ENCODE data around the gene COMMD2. TPM values are rescaled to one million over a fixed set of nuclear protein-coding genes. Genes with fewer than 3 reads are reported as not detected.

COMMD2 gene
- total RNA-seq, 2 donors from 2014 or later: 35.3 to 40.6 TPM

- no peaks in the 10 kb centered on the region for H3K9me3 Mint-ChIP-seq
- no peak overlapping the region for H3K4me3 Mint-ChIP-seq
- DNase-seq: no peak
- H3K4me1 Mint-ChIP-seq (ENCODE audit: low read depth): no peaks in the 10 kb centered on the region
- no peak for ATAC-seq (replicated peaks in 1 of 2)
- peaks cover 0 to 1% of the 10 kb centered on the region in 2 donors for H3K36me3 Mint-ChIP-seq (ENCODE audit: insufficient read depth in 2 of 2)
- H3K27ac Mint-ChIP-seq: no peak overlapping the region
- H3K27me3 Mint-ChIP-seq (ENCODE audit: low read depth): no peaks in the 10 kb centered on the region
Measured at GRCh38 chr3:149715247-149715646, 37.0 kb downstream of the COMMD2 start.

- DNase-seq: no peak
- no peaks in the 10 kb centered on the region for H3K27me3 Mint-ChIP-seq (ENCODE audit: low read depth)
- ATAC-seq (replicated peaks in 1 of 2): no peak
- no peak overlapping the region for H3K4me3 Mint-ChIP-seq
- no peak overlapping the region for H3K27ac Mint-ChIP-seq
- H3K9me3 Mint-ChIP-seq: no peaks in the 10 kb centered on the region
- no peaks in the 10 kb centered on the region for H3K4me1 Mint-ChIP-seq (ENCODE audit: low read depth)
- H3K36me3 Mint-ChIP-seq (ENCODE audit: insufficient read depth in 2 of 2): no peaks in the 10 kb centered on the region
Measured at GRCh38 chr3:149713730-149714654, 38.3 kb downstream of the COMMD2 start.

GRCh38 chr3:149706905-149707304 lies 45.4 kb downstream of the COMMD2 start:
- peaks cover 16% of the 10 kb centered on the region for H3K4me1 Mint-ChIP-seq (ENCODE audit: low read depth)
- H3K27ac Mint-ChIP-seq: no peak overlapping the region
- no peak overlapping the region for H3K4me3 Mint-ChIP-seq
- H3K9me3 Mint-ChIP-seq: no peaks in the 10 kb centered on the region
- no peaks in the 10 kb centered on the region for H3K27me3 Mint-ChIP-seq (ENCODE audit: low read depth)
- no peak for DNase-seq
- no peaks in the 10 kb centered on the region for H3K36me3 Mint-ChIP-seq (ENCODE audit: insufficient read depth in 2 of 2)
- ATAC-seq (replicated peaks in 1 of 2): no peak

DNA sequence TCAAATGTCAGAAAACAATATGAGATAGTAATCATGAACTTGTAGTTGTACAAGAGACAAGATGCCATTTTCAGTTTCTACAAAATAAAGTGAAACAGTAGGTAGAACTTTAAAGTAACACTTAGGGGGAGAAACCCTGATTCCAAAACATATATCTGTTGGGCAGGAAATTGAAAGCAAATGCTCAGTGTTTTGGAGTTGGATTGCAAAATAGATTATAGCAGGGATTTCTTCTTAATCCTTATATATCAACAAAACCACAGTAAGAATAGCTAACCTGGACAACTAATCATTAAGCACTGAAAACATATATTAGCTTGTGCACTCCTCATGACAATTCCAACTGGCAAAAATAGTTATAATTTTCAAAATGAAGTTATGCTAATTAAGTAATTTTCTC lies 46.9 kb downstream of the COMMD2 start:
- Mint-ChIP-seq H3K4me1 (ENCODE audit: low read depth) (peaks cover 24% of the 10 kb centered on the region), H3K36me3 (ENCODE audit: insufficient read depth in 2 of 2) (no peaks in the 10 kb centered on the region), H3K27me3 (ENCODE audit: low read depth) (no peaks in the 10 kb centered on the region), H3K9me3 (no peaks in the 10 kb centered on the region), H3K4me3 (no peak overlapping the region), H3K27ac (no peak overlapping the region)
- DNase-seq (no peak), ATAC-seq (replicated peaks in 1 of 2) (no peak)

GRCh38 chr3:149703466-149703865 lies 48.8 kb downstream of the COMMD2 start:
- Mint-ChIP-seq H3K9me3 (peaks cover 4 to 5% of the 10 kb centered on the region in 2 donors), H3K4me3 (no peak overlapping the region), H3K4me1 (ENCODE audit: low read depth) (peaks cover 24% of the 10 kb centered on the region), H3K27ac (no peak overlapping the region), H3K36me3 (ENCODE audit: insufficient read depth in 2 of 2) (peaks cover 8% of the 10 kb centered on the region in 2 donors), H3K27me3 (ENCODE audit: low read depth) (no peaks in the 10 kb centered on the region)
- DNase-seq: no peak
- ATAC-seq (replicated peaks in 1 of 2): no peak

DNA sequence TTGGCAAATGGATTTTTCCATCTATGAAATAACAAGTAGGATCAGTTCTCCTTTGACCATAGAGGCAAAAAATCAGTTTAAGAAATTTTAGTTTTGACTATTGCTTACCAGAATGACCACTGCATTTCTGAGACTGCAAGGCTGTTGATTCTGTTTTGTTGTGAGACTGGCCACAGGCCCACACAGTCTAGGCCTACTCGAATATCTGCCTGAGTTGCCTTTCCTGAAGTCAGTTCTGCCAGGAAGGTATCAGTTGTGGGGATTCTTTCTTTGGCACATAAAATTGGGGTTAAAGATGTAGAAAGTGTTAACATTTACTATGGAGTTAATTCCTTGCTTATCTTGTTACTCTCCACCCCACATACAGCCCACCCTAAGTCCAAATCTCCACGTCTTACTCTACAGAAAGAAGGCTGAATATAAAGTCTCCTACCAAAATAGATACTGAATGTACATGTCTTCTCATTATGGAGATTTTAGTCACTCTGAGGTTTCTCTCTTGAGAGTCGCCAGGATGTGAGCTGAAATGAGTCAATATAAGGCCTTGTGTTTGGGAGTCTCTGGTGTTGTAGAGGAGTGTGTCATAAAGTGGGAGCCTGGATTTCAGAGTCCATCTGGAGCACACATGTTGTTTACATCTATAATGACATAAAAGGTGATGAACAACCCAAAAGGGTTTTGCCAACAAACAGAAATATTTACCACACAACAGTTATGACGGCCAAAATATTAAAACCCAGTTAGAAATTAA lies 49.4 kb downstream of the COMMD2 start:
- Mint-ChIP-seq H3K4me1 (ENCODE audit: low read depth) (peaks cover 24% of the 10 kb centered on the region), H3K36me3 (ENCODE audit: insufficient read depth in 2 of 2) (peaks cover 8 to 13% of the 10 kb centered on the region in 2 donors), H3K27ac (peak overlapping the region; percentile 73), H3K27me3 (ENCODE audit: low read depth) (no peaks in the 10 kb centered on the region), H3K4me3 (peak overlapping the region; percentile 57 to 65), H3K9me3 (peaks cover 4 to 11% of the 10 kb centered on the region in 2 donors)
- DNase-seq: peak; percentile 27 to 28
- ATAC-seq (replicated peaks in 1 of 2): peak; percentile 71 to 74

- Mint-ChIP-seq H3K36me3 (ENCODE audit: insufficient read depth in 2 of 2) (peaks cover 8 to 14% of the 10 kb centered on the region in 2 donors), H3K27ac (peak overlapping the region; percentile 80), H3K4me3 (peak overlapping the region; percentile 41 to 82), H3K9me3 (peaks cover 4 to 14% of the 10 kb centered on the region in 2 donors), H3K4me1 (ENCODE audit: low read depth) (peaks cover 24% of the 10 kb centered on the region), H3K27me3 (ENCODE audit: low read depth) (no peaks in the 10 kb centered on the region)
- DNase-seq: peak; percentile 48 to 49
- peak; percentile 88 for ATAC-seq (replicated peaks in 1 of 2)
Measured at GRCh38 chr3:149701977-149702350, 50.3 kb downstream of the COMMD2 start.

GRCh38 chr3:149701206-149701976 lies 50.9 kb downstream of the COMMD2 start:
- peak overlapping the region; percentile 41 to 82 for H3K4me3 Mint-ChIP-seq

More at GRCh38 chr3:149701206-149701976, 50.9 kb downstream of the COMMD2 start:
- peaks cover 8 to 14% of the 10 kb centered on the region in 2 donors for H3K9me3 Mint-ChIP-seq
- H3K36me3 Mint-ChIP-seq (ENCODE audit: insufficient read depth in 2 of 2): peaks cover 8 to 14% of the 10 kb centered on the region in 2 donors
- H3K27ac Mint-ChIP-seq: peak overlapping the region; percentile 80
- ATAC-seq (replicated peaks in 1 of 2) (peak; percentile 74), DNase-seq (peak; percentile 46 to 62)
- no peaks in the 10 kb centered on the region for H3K27me3 Mint-ChIP-seq (ENCODE audit: low read depth)
- H3K4me1 Mint-ChIP-seq (ENCODE audit: low read depth): peaks cover 24% of the 10 kb centered on the region

Other genes with a start within 250 kb of the COMMD2 start
- gene WWTR1, start 94.5 kb downstream of the COMMD2 start, total RNA-seq: under 1 TPM; 0.53 to 0.95 TPM
- not detected for gene ANKUB1, start 40.1 kb upstream of the COMMD2 start, total RNA-seq
- 10 to 100 TPM; 45.0 to 47.3 TPM for gene RNF13, start 60.7 kb upstream of the COMMD2 start, total RNA-seq
- gene PFN2, start 218.4 kb upstream of the COMMD2 start, total RNA-seq: 1 to 10 TPM; 3.2 to 5.9 TPM